GM18867 (cell line): ENCODE measurements around the gene GNAT3.

ENCODE experiments used
- ATAC-seq: cut with Tn5 transposase; IDR thresholded peaks from one replicate; pipeline ENCODE4 v1.9.1; 2021; ENCODE audit warnings: mild to moderate bottlenecking, moderate library complexity; ENCODE audit not compliant: unreplicated experiment

The GNAT3 gene

DNA sequence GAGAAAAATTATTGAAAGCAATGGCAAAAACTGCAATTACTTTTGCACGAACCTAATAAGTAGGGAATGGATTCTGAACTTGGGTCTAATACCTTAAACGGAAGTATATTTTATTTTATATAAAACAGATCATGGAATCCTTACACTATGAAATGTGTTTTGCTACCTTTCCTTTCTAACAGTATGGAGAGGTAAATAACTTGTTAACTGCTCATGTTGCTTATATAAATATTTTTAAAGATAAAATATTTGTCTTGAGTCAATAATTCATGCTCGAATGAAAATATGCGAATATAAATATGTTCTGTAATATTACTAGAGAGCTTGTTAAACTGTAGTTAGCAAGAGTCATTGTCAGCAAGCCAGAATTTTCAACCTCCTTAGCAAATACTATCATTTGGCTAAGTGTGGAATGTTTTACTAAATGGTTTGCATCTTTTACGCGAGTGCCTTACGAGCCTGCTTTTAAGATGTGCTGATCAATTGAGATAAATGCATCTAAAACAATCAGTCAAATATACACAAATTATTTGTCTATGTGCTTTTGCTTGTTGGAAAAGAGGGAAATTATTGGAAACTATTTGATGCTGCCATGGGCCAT is 5.9 kb downstream of the GNAT3 start:
- no peak for ATAC-seq

DNA sequence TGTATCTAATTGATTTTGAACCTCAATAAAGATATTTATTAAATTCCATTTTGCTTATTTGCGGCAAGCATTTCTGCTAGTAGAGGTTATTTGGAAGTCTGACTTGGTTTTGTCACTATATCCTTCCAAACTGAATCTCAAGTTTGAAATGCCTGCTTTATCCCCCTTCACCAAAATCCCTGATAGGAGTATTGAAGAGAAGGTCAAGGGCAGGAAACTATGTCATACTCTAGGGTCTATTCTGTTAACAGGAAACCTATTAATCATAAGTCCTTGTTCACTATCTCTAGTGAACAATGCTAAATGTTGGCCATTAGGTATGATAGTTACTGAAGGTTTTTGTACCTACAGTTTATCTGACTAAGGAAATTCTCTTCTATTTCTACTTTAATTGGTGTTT is 11.5 kb downstream of the GNAT3 start:
- ATAC-seq: no peak

DNA sequence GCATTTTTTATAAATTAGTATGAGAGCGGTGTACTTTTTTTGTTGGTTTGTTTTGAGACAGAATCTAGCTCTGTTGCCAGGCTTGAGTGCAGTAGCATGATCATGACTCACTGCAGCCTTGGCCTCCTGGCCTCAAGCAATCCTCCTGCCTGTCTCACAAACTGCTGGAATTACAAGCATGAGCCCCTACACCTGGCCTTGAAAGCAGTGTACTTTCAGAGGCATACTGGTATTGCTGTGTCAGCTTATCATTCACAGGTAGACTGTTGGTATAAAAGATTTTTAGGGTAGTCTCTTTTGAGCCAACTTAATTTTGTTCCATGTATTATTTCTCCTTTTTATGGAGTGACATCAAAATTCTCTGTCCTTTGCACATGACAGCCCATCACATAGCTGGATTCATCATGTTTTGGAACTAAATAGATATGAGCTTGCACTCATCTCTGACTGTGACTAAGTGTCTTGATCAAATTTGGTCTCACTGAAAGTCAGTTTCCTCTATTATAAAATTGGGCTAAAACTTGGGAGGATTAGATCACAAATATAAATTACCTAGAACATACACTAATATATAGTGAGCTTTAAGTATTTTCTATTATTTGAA is 12.4 kb downstream of the GNAT3 start:
- ATAC-seq: no peak

DNA sequence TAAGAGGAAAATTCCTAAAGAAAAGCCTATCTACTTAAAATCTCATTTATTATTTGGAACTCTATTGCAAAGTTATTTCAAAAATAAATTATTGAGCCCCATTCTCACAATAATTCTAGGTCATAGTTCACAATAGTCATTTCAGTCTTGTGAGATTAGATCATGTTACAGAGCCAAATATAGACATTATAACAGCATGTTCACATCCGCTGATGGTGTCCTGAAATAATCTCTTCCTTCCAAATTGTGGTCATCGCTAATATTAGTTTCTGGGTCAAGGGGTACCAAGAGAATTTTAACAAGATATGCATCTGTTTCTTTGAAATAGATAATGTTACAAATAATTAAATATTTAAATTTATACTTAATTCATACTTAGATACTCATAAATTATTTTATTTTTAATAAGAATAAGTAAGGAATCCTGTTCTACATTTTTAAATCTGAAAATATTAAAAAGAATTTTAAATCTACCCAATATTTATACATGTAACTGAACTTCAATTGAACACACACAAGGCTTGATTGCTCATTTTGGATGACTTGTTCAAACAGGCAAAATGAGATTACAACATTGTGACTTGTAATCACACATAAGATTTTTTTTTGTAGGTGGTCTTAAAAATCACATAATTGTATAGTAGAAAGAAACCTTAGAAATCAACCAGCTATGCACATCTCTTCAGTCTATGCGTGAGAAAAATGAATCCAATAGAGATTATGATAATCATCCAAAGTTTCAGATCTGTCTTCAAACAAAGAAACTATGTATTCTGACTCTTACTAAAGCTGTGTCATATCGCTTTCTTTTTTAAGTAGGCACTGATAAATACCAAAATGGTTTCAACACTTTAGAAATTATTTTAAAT is 13.1 kb downstream of the GNAT3 start:
- no peak for ATAC-seq

DNA sequence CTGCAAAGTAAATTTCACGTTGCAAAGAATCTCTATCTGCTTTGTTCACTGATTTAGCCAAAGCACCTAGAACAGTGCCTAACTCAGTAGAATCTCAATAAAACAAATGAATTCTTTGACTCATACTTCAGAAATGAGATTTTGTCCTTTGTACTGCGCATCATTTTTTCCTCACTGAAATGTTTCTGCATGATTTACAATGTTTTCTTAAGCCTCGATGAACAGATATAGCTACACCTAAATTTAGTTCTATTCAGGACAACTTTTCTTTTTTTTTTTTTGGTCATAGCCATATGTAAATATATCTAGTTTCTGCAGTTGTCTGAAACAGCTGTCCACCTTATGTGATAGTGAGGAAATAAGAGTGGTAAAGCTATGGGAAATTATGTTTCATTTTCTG is 15.3 kb downstream of the GNAT3 start:
- ATAC-seq: no peak

DNA sequence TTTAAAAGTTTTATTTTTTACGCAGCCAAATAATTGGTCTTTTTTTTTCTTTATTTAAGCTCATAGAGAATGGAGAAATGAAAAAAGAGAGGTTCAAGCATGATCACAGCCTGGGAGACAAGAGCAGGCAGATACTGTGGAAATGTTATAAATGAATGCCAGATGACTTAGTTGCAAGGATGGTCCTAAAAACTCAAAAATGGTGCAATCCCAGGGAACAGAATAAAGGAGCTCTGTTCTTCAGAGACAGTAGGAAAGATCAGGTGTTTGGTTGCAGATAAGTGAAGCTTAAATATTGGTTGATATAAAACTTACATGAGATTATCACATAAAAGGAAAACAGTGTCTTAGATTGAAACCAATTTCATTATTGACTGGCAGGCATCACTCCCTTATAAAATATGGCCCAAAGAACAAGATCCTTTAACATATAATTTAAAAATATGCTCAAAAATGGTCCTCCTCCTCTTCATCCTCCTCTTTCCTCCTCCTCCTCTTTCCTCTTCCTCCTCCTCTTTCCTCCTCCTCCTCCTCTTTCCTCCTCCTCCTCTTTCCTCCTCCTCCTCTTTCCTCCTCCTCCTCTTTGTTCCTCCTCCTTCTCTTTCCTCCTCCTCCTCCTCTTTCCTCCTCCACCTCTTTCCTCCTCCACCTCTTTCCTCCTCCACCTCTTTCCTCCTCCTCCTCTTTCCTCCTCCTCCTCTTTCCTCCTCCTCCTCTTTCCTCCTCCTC is 18.6 kb downstream of the GNAT3 start:
- ATAC-seq: no peak

DNA sequence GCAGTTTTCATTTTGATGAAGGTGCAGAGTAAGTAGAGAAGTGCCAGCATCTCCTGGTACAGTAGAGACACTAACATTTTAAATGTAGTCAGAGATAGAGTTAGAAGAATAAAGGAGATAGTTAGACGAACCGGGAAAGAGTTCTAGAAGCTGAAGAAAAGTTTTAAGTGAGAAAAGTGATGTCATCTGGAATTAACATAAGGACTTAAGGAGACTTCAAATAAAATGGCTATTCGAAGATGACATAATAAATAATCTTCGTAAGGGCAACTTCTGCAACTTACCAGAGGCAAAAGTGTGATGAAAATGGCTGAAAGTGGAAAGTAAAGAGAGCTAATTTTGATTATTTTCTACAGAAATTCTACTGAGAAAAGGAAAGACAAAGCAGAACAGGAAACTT is 20.4 kb downstream of the GNAT3 start:
- no peak for ATAC-seq

DNA sequence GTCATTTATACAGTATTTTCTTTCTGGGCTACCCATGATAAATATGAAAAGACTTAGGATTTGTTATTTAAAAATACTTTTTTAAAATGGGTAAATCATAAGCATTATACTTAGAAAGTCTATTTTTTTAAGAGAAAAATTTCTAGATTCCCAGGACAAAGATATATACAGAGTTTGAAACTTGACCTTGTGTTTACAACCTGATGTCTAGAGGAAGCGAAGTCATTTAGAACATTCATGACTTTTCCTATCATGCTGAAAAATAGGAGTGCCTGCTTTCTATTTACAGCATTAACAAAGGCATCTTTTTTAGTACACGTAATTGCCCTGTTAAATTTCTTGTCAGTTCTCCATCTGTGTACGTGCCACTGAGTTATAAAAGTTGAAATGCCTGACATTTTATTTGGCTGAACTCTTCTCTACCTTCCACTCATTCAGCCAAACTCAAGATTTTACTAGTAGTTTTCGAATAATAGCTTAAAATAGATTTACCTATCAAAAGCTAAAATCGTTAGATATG is 23.0 kb downstream of the GNAT3 start:
- ATAC-seq: no peak

DNA sequence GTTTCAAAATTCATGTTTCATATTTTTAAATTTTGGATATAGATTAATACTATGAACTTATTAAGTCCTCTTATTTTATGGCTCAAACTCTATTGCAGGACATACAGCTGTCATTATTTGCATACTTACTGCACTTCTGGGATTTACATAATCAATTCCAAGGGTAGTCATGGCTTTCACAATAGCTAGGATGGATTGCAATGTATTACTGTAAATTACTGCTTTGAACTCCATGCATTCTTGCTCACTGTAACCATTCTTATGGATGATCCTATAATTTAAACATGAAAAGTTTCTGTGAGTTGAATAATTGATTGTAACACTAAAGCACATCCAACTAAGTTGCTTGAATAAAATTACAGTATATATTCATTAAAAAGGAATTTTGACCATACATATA is 23.5 kb downstream of the GNAT3 start:
- ATAC-seq: no peak

DNA sequence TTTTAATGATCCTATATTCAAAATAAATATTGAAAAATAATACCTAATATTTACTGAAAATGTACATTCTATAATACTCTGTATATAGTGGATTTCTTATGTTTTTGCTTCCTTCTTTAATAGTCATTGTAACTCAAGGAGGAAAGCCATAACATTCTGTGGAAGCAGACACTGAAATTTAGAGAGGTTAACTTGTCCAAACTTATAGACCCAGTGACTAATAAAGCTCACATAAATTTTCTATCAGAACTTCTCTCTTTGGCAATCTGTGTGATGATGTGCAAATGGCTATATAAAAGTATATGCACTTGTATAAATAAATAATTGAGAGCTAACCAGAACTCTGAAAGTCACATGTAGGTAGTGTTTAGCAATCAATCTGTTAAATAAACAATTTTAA is 26.1 kb downstream of the GNAT3 start:
- no peak for ATAC-seq

DNA sequence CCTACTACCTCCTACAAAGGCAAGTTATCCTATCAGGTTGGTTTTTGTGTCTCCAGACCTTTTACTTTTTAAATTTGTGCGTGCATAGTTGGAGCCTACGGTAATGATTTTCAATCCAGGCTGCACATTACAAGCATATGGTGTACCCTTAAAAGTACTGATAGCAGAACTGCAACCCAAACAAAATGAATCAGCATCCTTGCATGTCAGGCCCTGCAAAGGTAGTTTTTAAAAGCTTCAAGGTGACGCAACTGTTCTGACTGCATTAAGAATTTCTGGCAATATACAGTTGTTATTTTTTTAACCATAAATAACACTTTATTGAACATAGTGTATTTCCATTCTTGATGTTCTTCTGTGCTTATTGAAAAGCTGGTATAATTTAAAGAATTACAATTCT is 28.9 kb downstream of the GNAT3 start:
- no peak for ATAC-seq

DNA sequence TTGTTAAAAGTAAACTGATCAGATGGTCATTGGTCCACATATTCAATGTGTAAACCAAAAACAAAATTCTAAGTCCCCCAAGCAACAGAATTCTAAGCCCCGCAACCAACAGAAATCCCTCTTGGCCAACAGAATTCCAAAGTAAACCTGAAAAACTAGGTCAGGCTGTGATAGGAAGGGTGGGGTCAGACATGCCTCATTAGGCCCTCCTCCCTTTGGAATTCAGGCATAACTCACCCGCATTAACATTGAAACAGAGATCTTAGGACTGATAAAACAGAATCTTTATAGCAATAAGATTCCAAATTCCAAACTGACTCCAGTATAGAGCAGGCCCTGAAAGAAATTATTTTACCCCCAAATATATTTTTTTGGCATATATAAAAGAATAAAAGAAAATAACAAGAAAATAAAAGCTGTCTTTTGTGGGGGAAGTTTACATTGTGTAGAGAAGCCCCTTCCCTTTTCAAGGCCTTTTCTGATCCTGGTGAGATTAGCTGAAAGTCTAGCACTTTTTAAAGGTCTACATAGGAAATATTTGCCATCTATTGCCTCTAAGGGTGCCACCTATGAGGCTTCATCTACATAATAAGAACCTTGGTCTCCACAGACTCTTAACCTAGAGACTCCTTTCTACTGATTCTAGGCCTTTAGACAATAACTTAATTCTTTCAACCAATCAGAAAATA is 30.5 kb downstream of the GNAT3 start:
- ATAC-seq: no peak

DNA sequence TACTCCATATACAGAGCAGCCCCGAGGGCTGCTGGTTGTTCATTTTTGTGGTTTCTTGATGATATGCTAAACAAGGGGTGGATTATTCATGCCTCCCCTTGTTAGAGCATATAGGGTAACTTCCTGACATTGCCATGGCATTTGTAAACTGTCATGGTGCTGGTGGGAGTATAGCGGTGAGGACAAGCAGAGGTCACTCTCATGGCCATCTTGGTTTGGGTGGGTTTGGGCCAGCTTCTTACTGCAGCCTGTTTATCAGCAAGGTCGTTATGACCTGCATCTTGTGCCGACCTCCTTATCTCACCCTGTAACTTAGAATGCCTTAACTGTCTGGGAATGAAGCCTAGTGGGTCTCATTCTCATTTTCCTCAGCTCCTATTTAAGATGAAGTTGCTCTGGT is 31.3 kb downstream of the GNAT3 start:
- ATAC-seq: no peak

DNA sequence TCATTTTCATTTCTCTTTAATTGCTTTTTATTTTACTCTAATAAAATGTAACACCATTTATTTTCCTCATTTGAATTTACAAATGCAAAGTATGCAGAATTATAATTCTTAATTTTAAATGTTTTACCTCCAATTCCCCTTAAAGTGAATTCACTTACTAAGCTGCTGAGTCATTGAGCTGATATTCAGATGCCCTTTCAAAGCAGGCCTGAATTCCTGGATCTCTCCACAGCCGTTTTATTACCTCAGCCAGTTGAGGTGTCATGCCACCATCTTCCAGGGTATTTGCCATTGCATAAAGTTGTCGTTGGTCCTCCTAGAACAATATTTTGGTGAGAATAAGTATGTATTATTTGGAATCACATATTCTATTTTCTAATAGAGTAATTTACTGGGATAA is 33.2 kb downstream of the GNAT3 start:
- ATAC-seq: no peak

DNA sequence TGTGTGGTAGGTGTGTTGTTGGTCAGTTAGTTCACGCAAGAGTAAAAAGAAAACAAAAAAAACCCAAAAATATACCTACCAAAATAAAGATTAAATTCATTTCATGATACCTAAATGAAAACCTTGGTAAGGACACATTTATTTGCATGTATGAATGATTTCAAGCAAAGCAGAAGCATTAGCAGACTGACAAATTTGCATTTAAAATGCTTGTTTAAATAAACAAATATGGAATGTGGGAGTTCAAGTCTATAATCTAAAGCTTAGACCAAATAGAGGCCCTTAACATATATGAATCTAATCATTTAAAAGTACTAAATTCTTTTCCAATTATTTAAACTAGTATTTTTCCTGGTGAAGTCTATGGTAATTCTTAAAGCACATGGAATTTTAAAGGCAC is 35.8 kb downstream of the GNAT3 start:
- ATAC-seq: no peak

DNA sequence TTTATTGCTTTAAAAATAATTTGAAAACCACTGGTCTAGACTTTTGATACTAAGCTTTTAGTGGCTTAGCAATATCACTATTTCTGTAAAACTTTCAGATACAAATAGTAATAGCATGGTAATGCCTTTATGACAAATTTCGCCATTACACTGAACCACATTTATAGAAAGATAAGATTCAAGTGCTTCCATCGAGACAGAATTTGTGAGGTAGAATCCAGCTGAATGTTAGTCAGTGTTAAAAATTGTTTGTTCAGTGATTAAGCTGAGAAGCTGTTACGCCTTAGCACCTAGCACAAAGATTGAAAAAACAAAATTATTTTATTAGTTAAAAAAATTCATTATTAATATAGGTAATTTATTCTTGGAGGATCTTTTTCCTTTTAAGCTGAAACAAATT is 36.5 kb downstream of the GNAT3 start:
- ATAC-seq: no peak

DNA sequence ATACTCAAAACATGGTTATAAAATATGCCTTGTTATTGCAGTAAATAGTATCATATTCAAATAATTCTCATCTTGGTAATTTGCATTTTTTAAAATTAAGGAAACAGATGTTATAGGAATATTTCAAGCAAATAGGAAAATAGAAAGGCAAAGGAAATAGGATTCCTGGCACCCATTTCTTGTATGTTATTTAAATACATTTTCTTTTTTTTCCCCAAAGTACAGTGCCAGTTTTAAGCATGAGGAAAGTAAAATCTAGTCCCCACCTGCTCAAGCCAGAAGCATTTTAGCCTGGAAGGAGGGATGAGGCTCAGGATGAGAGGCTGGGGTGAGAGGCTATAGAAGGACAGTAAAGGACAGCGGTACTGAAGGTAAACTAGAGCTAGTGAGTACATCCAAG is 38.1 kb downstream of the GNAT3 start:
- ATAC-seq: no peak

DNA sequence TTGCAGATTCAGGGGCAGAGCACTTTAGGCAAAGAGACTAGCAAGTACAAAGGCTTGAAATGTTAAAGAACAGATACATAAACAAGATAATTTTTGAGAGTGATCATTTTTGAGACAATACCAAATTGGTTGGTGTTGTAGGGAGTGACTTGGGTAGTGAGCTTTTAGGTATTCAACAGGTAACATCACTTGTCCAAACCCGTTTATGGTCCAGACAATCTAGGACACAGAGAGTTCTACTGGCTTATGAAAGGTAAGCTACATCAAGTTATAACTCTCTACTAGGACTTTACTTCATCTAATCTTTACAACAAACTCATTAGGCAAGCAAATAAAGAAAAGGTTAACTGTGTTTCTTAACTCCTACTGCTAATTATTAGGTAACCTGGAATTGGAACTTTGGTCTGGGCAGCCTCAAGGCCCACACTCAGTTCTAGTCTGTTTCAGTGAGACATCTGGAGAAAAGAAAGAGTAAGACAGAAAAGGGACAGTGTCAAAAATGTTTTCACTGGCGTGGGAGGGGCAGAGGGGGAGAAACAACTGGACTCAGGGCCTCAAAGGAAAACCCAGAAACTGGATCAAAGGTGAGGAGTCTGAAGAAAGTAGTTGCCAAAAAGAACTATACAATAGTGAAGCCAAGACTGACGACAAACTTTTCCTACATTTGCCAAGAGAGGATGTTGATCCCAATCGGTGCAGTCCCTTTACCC is 39.2 kb downstream of the GNAT3 start:
- ATAC-seq: no peak

DNA sequence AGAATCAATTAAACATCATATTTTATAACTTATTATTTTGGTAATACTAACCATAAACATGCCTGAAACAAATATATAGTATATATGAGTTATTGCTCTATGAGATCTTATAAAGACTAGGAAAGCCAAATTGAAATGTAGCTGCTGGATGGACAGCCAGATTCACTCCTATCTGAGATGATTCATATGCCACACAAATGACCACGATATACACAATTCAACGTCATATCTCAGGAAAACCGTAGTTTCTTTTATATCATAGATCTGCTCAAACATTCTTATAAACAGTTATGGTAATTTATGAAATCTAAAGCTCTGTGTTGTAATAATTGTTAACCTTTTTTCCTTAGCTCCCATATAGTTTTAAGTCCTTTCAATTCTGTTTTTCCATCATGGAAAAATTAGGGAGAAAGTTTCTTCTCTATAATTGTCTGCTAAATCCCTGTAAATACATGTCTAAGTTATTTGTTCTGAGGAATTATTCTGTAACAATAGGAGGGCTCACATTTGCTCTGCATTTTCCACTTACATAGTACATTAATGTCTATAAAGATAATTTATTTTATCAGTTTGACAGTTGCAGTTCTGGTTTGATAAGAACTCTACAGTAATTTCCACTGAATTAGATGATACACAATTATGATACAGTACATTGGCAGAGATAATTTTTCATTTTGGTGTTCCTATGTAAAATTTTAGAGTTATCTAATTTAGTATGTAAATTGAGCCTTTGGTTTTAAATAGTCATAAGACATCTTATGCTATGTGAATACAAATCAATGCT is 42.7 kb downstream of the GNAT3 start:
- no peak for ATAC-seq
